ENCODE results near the gene SNN. TPM values are rescaled to one million over a fixed set of nuclear protein-coding genes. Genes with fewer than 3 reads are reported as not detected.

The SNN gene
- polyA plus RNA-seq, 2 of the 4 experiments (the other 2 are of a cell fraction), result 6.3 to 10.7 TPM

DNA sequence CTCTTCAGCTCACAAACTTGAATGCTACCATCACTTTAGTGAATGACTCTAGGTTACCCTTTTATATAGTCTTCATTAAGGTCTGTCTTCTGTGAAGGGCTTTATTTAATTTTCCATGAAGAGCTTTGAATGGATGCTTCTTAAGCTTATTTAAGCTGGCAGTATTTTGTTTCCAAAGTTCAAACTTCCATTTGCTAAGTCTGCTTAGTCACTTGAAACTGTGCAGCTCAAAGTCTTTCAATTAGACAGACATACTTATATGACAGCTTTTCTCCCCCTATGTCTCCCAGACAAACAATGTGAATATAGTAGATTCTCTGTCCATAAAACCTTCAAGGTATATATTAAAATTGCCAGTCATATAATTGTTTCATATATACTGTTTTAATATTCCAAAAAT is 50.9 kb downstream of the SNN start (continued):
- TF ChIP-seq HOXA7 (CRISPR knock-in tag; IDR thresholded peaks at IDR 0.05), result no peak
- TF ChIP-seq RNF2 (IDR thresholded peaks at IDR 0.05; ENCODE audit: borderline replicate concordance, low read depth), result no peak

DNA sequence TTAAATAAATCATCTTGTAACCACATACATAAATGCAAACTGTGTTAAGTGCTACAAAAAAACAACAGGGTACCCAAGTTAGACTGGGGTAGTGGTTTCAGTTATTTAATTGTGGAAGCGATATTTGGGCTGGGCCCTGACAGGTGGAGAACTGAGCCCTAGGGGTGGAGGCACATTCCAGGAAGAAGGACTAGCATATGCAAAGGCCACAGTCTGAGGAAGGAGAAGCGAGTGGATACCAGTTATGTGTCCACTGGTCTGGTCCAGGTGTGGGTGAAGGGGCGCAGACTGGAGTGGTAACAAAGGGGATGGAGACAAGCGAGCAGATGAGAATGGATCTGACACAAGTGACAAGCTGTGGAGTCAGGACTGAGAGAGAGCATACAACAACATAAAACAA is 51.5 kb downstream of the SNN start:
- H3K4me2 ChIP-seq, result no peak overlapping the region
- no peak overlapping the region for H3K4me3 ChIP-seq
- POLR2A ChIA-PET, result no interaction called here
- no peak for TF ChIP-seq SMC3 (IDR thresholded peaks at IDR 0.05)
- TF ChIP-seq, protein P1, sequence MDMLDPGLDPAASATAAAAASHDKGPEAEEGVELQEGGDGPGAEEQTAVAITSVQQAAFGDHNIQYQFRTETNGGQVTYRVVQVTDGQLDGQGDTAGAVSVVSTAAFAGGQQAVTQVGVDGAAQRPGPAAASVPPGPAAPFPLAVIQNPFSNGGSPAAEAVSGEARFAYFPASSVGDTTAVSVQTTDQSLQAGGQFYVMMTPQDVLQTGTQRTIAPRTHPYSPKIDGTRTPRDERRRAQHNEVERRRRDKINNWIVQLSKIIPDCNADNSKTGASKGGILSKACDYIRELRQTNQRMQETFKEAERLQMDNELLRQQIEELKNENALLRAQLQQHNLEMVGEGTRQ (IDR thresholded peaks at IDR 0.05), result no peak
- TF ChIP-seq RFX5 (IDR thresholded peaks at IDR 0.05), result no peak
- no peak for TF ChIP-seq FOSB (CRISPR knock-in tag; IDR thresholded peaks at IDR 0.05)
- no peak for TF ChIP-seq HDAC2 (IDR thresholded peaks at IDR 0.05)
- TF ChIP-seq NFE2L2 (conservative IDR thresholded peaks at IDR 0.05; ENCODE audit: low read length), result no peak
- TF ChIP-seq CBX2 (IDR thresholded peaks at IDR 0.05; ENCODE audit: borderline replicate concordance, low read depth), result no peak
- no peak for TF ChIP-seq JUN (IDR thresholded peaks at IDR 0.05)
- ATAC-seq (no peak), DNase-seq (ENCODE audit: low read depth in 1 of 2, low spot score in 1 of 2) (no peak), FAIRE-seq (no peak)
- CTCF ChIA-PET, result interaction anchor here (0.8 to 14.3 kb wide), 6 partner anchors 21 to 755 kb away, joined by 3 to 344 read pairs (median 4); no protein-coding TSS in a partner anchor
- H3K9me3 ChIP-seq, result no peaks in the 10 kb centered on the region
- peaks cover 21% of the 10 kb centered on the region for H3K4me1 ChIP-seq
- WGBS (ENCODE audit: missing lambda C conversion rate), result 91% methylated on average over 4 of the region's 4 CpGs
- no peak overlapping the region for H3K27ac ChIP-seq

DNA sequence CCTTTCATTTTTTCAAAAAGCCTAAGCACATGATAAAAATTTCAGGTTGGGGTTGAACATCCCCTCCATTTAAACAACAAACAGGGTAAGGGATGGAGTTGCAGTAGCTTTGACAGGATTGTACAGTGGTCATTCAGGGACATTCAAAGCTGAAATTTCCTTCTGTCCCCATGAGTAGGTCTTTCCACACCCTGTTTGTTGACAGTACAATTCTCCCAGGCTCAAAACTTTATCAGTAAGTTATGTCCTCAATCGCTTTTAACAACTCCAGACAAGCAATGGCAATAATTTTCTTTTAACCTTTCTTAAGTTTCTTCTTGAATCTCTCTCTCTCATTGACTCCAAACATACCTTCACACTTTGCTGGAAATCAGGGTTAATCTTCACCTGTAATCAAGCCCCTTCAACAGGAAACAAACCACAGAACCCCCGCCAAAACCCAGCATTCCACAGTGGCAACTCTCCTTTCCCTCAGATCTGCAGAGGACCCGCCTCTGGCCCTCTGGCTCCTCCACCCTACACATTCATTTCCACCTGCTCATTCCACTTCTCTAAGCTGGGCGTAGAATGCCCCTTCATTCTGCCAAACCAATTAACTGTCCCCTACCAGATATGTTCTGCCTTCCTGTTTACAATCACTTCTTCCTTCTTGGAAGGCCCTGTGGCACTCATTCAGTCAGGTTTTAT is 53.7 kb downstream of the SNN start:
- DNase-seq (ENCODE audit: low read depth in 1 of 2, low spot score in 1 of 2), result no peak
- ChIA-PET POLR2A (no interaction called here), CTCF (interaction anchor here (1.2 to 14.3 kb wide), 3 partner anchors 22 to 322 kb away, joined by 3 to 344 read pairs (median 3); no protein-coding TSS in a partner anchor)
- no peak for ATAC-seq
- H3K27ac ChIP-seq, result no peak overlapping the region
- H3K4me3 ChIP-seq, result no peak overlapping the region
- TF ChIP-seq NPAS2 (CRISPR knock-in tag; IDR thresholded peaks at IDR 0.05; ENCODE audit: borderline replicate concordance), result no peak
- no peak for TF ChIP-seq RARB (CRISPR knock-in tag; IDR thresholded peaks at IDR 0.05)
- TF ChIP-seq, protein P1 (IDR thresholded peaks at IDR 0.05), result no peak
- TF ChIP-seq MAZ (IDR thresholded peaks at IDR 0.05; ENCODE audit: borderline replicate concordance, low read depth, low read length), result no peak
- TF ChIP-seq NFE2L2 (conservative IDR thresholded peaks at IDR 0.05; ENCODE audit: low read length), result no peak
- no peak for TF ChIP-seq HOXB5 (CRISPR knock-in tag; IDR thresholded peaks at IDR 0.05)
- no peak for TF ChIP-seq HDAC2 (IDR thresholded peaks at IDR 0.05)
- TF ChIP-seq, protein P2, sequence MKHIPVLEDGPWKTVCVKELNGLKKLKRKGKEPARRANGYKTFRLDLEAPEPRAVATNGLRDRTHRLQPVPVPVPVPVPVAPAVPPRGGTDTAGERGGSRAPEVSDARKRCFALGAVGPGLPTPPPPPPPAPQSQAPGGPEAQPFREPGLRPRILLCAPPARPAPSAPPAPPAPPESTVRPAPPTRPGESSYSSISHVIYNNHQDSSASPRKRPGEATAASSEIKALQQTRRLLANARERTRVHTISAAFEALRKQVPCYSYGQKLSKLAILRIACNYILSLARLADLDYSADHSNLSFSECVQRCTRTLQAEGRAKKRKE (CRISPR knock-in tag; IDR thresholded peaks at IDR 0.05; ENCODE audit: low read depth), result no peak
- TF ChIP-seq FOXS1 (CRISPR knock-in tag; IDR thresholded peaks at IDR 0.05), result no peak
- TF ChIP-seq RNF2 (IDR thresholded peaks at IDR 0.05; ENCODE audit: borderline replicate concordance, low read depth), result no peak
- WGBS (ENCODE audit: missing lambda C conversion rate), result 90% methylated on average over 4 of the region's 4 CpGs
- H3K4me1 ChIP-seq, result peaks cover 15% of the 10 kb centered on the region; the same call in 2 of the 3 replicates
- FAIRE-seq, result no peak
- no peaks in the 10 kb centered on the region for H3K9me3 ChIP-seq
- H3K4me2 ChIP-seq, result no peak overlapping the region

DNA sequence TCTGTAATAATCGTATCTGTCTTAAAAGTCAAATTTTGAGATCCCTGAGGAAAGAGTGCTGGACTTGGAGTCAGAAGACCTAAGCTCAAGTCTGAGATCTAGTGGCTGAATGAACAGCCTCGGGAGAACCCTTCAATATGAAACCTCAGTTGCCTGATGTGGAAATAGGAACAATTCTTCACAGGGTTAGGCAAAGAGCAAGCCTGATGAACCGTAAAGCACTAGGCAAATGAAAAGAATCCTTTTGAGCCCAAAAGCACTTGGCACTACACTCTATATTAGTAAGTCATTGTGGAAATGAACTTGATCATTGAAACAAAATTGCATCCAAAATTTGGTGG is 54.2 kb downstream of the SNN start:
- TF ChIP-seq ZNF302 (CRISPR knock-in tag; IDR thresholded peaks at IDR 0.05), result no peak
- TF ChIP-seq, protein P3, sequence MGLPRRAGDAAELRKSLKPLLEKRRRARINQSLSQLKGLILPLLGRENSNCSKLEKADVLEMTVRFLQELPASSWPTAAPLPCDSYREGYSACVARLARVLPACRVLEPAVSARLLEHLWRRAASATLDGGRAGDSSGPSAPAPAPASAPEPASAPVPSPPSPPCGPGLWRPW (IDR thresholded peaks at IDR 0.05), result no peak
- TF ChIP-seq, protein P4, sequence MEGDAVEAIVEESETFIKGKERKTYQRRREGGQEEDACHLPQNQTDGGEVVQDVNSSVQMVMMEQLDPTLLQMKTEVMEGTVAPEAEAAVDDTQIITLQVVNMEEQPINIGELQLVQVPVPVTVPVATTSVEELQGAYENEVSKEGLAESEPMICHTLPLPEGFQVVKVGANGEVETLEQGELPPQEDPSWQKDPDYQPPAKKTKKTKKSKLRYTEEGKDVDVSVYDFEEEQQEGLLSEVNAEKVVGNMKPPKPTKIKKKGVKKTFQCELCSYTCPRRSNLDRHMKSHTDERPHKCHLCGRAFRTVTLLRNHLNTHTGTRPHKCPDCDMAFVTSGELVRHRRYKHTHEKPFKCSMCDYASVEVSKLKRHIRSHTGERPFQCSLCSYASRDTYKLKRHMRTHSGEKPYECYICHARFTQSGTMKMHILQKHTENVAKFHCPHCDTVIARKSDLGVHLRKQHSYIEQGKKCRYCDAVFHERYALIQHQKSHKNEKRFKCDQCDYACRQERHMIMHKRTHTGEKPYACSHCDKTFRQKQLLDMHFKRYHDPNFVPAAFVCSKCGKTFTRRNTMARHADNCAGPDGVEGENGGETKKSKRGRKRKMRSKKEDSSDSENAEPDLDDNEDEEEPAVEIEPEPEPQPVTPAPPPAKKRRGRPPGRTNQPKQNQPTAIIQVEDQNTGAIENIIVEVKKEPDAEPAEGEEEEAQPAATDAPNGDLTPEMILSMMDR (IDR thresholded peaks at IDR 0.05), result no peak
- TF ChIP-seq TP53 (CRISPR knock-in tag; IDR thresholded peaks at IDR 0.05), result no peak
- TF ChIP-seq, protein P1 (IDR thresholded peaks at IDR 0.05), result no peak
- no peak for TF ChIP-seq NFE2L2 (conservative IDR thresholded peaks at IDR 0.05; ENCODE audit: low read length)
- TF ChIP-seq, protein P5, sequence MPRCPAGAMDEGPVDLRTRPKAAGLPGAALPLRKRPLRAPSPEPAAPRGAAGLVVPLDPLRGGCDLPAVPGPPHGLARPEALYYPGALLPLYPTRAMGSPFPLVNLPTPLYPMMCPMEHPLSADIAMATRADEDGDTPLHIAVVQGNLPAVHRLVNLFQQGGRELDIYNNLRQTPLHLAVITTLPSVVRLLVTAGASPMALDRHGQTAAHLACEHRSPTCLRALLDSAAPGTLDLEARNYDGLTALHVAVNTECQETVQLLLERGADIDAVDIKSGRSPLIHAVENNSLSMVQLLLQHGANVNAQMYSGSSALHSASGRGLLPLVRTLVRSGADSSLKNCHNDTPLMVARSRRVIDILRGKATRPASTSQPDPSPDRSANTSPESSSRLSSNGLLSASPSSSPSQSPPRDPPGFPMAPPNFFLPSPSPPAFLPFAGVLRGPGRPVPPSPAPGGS (IDR thresholded peaks at IDR 0.05), result no peak
- TF ChIP-seq JUN (IDR thresholded peaks at IDR 0.05), result no peak
- TF ChIP-seq EHMT2 (IDR thresholded peaks at IDR 0.05; ENCODE audit: low read depth), result no peak
- ATAC-seq (no peak), DNase-seq (ENCODE audit: low read depth in 1 of 2, low spot score in 1 of 2) (no peak), FAIRE-seq (no peak)
- Histone ChIP-seq H3K4me3 (no peak overlapping the region), H3K4me1 (peaks cover 14% of the 10 kb centered on the region; the same call in 2 of the 3 replicates), H3K4me2 (no peak overlapping the region), H3K9me3 (no peaks in the 10 kb centered on the region), H3K27ac (no peak overlapping the region)
- CTCF ChIA-PET, result interaction anchor here (1.2 to 14.3 kb wide), 3 partner anchors 8 to 323 kb away, joined by 3 to 344 read pairs (median 6); no protein-coding TSS in a partner anchor
- whole genome bisulfite sequencing (ENCODE audit: missing lambda C conversion rate), result 91% methylated on average over 3 of the region's 3 CpGs
- POLR2A ChIA-PET, result no interaction called here

Data from A549 (cell line).